GM18511 (cell line): ENCODE data around the gene ITLN1.
"Not testable (repeated sequence)": the region's sequence is repeated elsewhere in the genome, so short reads cannot be mapped to it uniquely, and the experiment has no call there.

Experiments
- ATAC-seq: cut with Tn5 transposase; IDR thresholded peaks from one replicate; pipeline ENCODE4 v1.9.1; 2021; ENCODE audit warnings: mild to moderate bottlenecking, moderate library complexity; ENCODE audit not compliant: unreplicated experiment

Gene ITLN1

DNA sequence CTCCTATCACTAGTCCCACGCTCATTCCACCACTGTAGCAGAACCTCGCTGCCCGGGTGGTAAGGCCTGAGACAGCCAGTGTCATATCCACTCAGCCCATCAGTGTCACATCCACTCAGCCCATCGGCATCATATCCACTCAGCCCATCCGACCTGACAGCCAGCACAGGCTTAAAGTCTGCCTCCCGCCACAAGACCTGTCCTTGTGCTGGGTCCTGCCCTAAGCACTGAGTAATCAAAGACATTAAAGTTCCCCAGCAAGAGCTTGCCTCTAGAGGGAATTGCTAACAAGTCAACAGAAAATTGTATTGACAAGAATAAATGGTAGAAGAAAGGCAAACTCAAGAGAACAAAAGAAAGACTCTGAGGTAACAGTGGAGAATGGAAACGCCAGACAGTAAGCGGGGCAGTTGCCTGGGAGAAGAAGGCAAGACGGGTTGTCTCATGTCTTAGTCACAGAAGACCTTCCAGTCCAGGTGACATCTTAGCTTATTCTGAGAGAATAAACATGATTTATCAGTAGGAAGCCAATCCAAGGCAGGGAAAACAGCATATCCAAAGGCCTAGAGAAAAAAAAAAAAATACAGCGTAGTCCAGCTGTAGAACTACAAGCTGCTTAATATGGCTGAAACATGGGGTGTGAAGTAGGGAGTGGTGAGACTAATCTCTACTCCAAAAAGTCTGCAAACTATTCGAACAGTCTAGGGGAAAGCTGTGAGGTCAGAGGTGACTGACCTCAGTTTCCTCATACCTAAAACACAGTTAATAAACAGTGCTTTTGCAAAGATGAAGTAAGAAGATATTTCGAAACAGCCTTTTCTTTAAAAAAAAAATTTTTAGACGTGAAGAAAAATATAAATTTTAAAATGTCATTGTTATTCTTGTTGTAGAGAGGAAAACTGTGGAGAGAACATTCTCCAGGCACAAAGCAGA, 1.1 kb downstream of the ITLN1 start:
- ATAC-seq, result no peak

DNA sequence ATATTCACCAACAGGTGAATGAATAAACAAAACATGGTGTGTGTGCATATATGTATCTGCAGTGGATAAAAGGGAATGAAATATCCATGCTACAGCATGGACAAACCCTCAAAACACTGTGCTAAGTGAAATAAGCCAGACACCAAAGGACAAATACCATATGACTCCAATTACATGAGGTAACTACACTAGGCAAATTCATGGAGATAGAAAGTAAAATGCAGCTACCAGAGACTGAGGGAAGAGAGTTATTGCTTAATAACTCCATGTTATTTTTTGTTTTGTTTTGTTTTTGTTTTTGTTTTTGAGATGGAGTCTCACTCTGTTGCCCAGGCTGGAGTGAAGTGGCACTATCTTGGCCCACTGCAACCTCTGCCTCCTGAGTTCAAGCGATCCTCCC, 2.4 kb downstream of the ITLN1 start:
- no peak for ATAC-seq

GRCh38 chr1:160881264-160881663, 3.7 kb downstream of the ITLN1 start:
- not testable (repeated sequence) for ATAC-seq

DNA sequence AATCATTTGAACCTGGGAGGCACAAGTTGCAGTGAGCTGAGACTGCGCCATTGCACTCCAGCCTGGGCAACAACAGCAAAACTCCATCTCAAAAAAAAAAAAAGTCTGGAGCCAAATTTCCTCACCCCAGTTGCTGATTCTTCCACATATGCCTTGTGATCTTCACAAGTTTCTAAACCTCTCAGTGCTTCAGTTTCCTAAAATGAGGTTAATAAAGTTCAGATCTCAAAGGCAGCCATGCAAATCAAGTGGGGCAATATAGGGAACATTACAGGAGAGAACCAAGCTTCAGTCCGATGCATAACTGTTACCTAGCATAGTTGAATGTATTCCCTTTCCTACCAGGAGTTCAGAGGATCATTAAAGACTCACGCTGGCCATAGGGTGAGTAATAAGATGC, 4.8 kb downstream of the ITLN1 start:
- ATAC-seq, result no peak

GRCh38 chr1:160879056-160879455, 5.9 kb downstream of the ITLN1 start:
- no peak for ATAC-seq

DNA sequence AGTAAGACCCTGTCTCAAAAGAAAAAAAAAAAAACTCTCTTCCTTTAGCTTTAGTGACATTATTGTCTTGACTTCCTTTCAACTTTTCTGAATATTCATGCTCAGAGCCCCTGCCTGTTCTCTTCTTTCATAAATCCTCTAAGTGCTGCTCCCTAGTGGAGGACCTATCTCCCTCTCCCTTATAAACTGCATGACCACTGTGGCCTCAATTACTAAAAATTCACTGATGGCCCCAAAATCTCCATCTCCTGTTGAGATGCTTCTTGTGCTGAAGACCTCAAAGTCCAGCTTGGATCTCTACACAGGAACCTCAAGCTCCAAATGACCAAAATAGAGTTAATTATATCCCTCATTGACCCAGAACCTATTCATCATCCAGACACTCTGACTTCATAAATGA, 7.8 kb downstream of the ITLN1 start:
- no peak for ATAC-seq

GRCh38 chr1:160876311-160876710, 8.7 kb downstream of the ITLN1 start:
- no peak for ATAC-seq

DNA sequence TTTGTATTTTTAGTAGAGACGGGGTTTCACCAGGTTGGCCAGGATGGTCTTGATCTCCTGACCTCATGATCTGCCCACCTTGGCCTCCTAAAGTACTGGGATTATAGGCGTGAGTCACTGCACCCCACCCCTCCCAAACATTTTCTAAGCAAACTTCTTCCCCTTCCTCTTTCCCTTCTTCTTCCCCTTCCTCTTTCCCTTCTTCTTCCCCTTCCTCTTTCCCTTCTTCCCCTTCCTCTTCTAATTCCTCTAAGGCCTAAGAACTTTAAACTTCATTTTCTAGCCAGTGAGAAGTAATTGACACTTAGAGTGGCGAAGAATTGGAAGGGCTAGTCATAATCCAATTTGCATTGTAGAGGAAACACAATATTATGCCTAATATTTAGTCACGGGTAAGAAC, 9.4 kb downstream of the ITLN1 start:
- ATAC-seq, result not testable (repeated sequence)

DNA sequence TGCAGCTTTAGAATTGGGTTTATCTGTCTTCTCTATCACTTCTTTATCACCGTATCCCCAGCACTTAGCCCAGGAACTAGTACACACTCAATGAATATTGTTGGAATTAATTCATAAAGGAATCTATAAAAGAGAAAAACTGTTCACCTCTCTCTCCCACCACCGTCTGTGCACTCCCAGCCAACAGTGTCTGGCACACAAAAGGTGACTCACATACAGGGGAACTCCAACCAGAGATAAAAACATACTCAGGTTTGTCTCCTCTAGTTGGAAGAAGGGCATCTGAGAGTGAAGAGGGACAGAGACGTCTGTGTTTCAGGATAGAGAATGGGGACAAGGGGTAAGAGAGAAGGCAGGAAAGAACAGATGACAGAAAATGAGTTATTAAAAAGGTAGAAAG, 10.0 kb downstream of the ITLN1 start:
- ATAC-seq, result no peak

DNA sequence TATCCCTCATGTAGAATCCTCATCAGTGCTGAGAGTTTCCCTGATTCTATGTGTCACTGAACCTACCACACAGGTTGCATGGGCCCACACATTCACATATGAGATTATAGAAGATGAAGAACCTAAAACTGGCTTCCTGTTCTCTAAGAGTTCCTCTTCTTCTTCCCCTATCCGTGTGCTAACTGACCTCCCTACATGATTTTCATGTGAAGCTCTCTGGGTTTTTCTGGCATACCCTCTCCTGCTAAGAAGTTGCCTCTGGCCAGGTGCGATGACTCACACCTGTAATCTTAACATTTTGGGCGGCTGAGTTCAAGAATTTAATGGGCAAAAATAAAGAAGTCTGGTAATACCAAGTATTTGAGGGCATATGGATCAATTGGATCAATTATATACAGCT, 16.8 kb downstream of the ITLN1 start:
- ATAC-seq, result no peak

DNA sequence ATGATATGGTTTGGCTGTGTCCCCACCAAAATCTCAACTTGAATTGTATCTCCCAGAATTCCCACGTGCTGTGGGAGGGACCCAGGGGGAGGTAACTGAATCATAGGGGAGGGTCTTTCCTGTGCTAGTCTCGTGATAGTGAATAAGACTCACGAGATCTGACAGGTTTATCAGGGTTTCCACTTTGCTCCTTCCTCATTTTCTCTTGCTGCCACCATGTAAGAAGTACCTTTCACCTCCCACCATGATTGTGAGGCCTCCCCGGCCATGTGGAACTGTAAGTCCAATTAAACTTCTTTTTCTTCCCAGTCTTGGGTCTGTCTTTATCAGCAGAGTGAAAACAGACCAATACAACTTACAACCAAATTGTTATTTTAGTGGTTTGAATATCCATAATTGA, 17.3 kb downstream of the ITLN1 start:
- ATAC-seq, result not testable (repeated sequence)

GRCh38 chr1:160866695-160867260, 18.2 kb downstream of the ITLN1 start:
- no peak for ATAC-seq

DNA sequence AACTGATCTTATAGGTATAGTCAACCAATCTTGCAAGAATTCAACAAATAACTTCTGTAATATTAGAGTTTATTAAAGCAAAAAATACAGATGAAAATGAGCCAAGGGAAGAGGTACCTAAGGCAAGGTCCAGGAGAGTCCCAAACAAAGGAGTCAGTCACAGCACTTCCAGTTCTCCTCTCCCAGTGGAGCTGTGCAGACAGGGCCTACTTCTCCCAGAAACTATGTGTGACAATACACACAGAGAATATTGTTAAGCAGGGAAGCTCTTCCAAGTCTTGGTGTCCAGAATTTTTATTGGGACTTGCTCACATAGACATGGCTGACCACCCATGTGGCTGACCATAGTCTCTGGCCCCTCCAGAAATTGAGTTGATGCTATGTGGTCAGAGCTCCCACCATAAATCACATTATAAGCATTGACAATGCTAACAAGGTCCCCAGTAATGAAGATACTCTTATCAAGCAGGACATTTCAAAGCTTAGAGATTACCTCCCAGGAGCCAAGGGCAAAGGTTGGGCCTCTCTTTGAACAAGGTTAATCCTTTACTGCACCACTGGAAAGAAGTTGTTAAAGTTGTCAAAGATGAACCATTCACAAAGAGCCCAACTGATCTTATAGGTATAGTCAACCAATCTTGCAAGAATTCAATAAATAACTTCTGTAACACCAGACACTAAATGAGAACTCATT, 18.8 kb downstream of the ITLN1 start:
- no peak for ATAC-seq

GRCh38 chr1:160865337-160865736, 19.6 kb downstream of the ITLN1 start:
- no peak for ATAC-seq

DNA sequence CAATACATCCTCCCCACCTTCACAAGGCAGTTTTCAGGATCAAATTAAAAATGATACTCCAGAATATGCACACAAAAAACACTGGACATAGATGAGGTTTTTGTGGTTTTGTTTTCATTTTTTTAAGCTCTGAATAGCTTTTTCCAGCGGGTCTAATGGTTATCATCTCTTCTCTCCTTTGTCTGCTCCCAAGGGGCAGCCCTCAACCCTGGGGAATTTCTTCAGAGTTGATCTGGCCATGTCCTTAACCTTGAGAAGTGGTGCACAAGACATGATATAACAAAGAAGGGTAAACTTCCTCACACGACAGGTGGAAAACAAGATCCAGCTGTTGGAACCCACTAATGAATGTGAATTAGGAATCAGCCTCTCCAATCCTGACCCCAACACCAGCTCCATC, 20.8 kb downstream of the ITLN1 start:
- ATAC-seq, result no peak

DNA sequence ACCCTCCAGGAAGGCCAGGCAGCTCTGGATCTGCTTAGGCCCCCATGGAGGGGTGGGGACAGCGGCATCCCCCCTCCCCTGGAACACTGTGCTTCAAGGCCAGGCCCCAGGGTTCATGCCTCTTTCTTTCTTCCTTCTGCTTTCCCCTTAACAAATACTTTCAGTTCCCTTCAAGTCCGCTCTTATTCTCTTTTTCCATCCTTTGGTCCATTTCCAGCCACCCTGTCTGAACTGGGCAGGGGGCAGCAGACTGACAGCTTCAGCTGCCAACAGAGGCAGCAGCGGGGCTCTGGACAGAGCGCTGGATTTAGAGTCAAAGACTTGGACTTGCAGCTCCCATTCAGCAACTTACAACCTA, 21.2 kb downstream of the ITLN1 start:
- no peak for ATAC-seq

DNA sequence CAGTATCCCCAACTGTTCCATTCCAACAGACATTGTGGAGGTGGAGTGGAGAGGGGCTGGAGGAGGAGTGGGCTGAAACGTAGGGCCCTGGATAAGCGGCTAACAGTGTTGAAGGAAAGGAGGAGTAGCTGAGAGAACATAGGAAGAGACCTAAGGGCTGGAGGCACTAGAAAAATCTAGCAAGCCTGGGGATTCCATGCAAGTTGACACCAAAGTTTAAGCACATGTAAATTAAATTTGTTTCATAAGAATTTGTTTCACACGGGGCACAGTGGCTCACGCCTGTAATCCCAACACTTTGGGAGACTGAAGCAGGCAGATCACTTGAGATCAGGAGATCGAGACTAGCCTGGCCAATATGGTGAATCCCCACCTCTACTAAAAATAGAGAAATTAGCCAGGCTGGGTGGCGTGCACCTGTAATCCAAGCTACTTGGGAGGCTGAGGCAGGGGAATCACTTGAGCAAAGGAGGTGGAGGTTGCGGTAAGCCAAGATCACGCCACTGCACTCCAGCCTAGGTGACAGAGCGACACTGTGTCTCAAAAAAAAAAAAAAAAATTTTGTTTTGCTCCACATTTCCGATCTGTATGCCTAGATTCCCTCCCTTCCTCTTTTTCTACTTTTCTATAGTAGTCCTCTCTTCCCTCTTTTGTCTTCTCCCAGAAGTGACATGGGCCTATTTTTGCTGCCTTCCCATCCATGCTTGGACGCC, 21.8 kb downstream of the ITLN1 start:
- no peak for ATAC-seq

DNA sequence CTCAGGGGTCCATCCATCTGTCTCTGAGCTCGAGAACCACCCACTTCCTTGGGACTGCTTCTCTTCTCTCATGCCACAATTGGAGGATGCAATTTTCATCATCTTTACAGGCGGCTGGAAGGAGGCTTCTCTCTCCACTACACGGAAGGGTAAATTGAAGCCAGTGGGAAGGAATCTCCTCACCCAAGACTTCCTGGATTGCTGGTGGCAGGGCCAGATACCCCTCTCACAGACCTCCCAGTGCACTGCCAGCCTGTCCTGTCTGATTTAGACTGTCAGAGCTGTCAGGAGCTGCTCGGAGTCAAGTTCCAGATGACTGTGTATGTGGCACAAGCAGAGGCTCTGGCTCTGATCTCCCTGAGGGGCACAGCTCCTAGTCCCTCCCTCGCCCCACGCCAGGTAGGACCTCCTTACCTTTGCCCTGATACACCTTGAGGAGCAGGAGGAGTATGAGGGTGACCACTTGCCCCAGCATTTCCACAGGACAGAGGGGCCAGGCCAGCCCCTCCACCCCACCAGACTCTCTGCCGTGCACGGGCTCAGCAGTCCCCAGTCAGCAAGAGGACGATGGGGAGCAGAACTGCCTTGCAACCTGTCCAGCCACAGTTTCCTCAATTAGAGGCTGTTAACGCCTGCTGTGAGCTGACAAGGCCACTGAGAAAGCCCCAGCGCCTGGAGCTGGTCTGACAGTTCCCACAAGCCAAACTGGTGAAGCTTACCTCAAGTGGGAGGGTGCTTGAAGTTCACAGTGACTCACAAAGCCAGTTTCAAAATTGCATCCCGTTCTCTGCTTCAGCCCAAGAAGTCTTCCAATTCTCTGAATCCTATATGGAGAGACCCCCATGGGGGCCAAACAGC, 22.5 kb downstream of the ITLN1 start, which contains the start of gene CD244:
CD244 (minus strand) TSS at position 685 of the 858 bp plus-strand sequence; CDS start at position 475, 210 bp downstream.
- ATAC-seq, result peak; percentile 82

DNA sequence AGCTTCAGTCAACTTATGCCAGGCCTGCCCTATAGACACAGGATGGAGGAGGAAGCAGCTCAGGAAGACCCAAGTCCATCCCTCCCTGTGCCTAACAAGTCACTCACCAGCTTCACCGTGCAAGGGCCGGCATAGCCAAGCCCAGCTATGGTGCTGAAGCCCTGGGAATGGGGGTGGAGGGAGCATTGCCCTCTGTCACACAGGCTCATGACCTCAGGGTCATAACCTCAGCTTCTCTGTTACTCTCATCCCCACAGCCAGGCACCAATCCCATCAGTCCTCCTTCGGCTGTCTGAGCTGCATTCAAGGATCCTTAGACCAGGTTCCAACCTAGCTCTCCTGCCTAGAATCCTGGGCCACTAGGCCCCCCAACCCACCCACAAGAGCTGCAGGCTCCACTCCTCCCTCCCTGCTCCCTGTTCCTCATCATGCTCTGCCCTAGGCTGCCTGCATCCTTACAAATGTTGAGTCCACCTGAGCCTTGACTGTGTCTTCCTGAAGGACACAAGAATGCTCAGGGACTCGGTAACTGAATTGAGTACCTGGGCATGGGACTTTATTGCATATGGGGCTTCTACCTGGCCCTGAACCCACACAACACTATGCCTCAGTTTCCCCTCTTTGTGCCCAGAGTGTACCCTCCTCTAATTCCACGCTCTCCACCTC, 24.0 kb downstream of the ITLN1 start:
- no peak for ATAC-seq

DNA sequence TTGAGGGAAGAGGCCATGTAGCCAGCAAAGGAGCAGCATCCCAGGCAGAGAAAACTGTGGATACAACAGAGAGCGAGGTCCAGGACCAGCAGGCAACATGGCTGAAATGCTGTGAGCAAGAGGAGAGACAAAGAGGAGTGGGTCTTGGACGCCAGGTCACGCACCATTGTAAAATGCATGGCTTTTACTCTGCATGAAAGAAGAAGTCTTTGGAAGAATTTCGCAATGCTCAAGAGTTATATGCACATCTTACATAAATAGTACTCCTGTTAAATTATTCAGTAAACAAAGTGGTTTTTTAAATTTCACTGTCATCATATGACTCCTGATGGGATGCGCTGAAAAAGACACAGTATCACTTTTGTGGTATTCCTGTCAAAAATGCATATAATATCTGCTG, 25.8 kb downstream of the ITLN1 start:
- ATAC-seq, result no peak
